B cell (primary cell): ENCODE data around the gene IGFN1.

Experiments
- EZH2 ChIP-seq: IDR thresholded peaks from 2 replicates; pipeline ENCODE4 v1.6.1; 2012; ENCODE audit warnings: borderline replicate concordance, low read depth, mild to moderate bottlenecking, moderate library complexity, low read length; ENCODE audit not compliant: insufficient read depth, poor library complexity, severe bottlenecking
- TF ChIP-seq, protein P1 (sequence below): fragments of 200-600 bp; IDR thresholded peaks from one replicate; pipeline ENCODE4 v1.8.0; 2022; ENCODE audit warnings: antibody characterized with exemption, mild to moderate bottlenecking

DNA sequence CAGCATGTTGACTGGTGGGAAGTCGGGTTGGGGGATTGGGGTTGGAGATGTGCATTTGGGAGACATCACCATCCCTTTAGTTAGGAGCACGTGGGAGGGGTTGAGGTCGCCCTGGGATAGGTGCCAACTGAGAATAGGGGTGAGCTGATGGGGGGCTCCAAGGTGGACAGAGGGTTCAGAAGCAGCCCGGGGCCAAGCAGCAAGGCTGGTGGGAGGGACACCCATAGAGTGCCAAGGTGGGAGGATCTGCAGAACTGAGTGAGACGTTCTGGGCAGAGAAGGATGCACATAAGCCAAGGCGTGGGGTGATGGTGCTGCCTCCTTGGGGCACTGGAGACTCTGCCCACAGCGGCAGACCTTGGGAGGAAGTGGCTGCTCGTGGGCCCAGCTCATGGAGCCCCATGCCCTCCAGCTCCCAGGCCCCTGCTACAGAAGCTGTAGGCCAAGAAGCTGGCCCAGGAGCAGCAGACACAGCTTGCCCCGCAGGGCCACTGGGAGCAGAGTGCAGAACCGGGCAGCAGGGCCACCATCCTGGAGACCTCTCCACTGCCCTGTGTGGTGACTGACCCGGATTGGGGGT, 61.3 kb downstream of the IGFN1 start:
- TF ChIP-seq, protein P1, sequence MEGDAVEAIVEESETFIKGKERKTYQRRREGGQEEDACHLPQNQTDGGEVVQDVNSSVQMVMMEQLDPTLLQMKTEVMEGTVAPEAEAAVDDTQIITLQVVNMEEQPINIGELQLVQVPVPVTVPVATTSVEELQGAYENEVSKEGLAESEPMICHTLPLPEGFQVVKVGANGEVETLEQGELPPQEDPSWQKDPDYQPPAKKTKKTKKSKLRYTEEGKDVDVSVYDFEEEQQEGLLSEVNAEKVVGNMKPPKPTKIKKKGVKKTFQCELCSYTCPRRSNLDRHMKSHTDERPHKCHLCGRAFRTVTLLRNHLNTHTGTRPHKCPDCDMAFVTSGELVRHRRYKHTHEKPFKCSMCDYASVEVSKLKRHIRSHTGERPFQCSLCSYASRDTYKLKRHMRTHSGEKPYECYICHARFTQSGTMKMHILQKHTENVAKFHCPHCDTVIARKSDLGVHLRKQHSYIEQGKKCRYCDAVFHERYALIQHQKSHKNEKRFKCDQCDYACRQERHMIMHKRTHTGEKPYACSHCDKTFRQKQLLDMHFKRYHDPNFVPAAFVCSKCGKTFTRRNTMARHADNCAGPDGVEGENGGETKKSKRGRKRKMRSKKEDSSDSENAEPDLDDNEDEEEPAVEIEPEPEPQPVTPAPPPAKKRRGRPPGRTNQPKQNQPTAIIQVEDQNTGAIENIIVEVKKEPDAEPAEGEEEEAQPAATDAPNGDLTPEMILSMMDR, result no peak
- no peak for TF ChIP-seq EZH2
